Activated T-cell treated with anti-CD3 and anti-CD28 coated beads, Interleukin-2, amount 50 U/mL, for 1 hour (primary cell): ENCODE measurements around the gene SCGB3A2.
"Not testable (repeated sequence)": the region's sequence is repeated elsewhere in the genome, so short reads cannot be mapped to it uniquely, and the experiment has no call there.

Source experiments
- DNase-seq: peaks from one replicate; pipeline ENCODE4 v3.0.0-alpha.2; 2020

SCGB3A2 gene

GRCh38 chr5:147863454-147864158, 14.9 kb upstream of the SCGB3A2 start:
- DNase-seq = no peak

GRCh38 chr5:147869112-147869511, 9.4 kb upstream of the SCGB3A2 start:
- DNase-seq = no peak

- DNase-seq = not testable (repeated sequence)
Observed at GRCh38 chr5:147869892-147870291, 8.6 kb upstream of the SCGB3A2 start.

GRCh38 chr5:147871980-147872549, 6.4 kb upstream of the SCGB3A2 start:
- DNase-seq = not testable (repeated sequence)

- DNase-seq = not testable (repeated sequence)
Observed at GRCh38 chr5:147872744-147873435, 5.6 kb upstream of the SCGB3A2 start.

- DNase-seq = not testable (repeated sequence)
Observed at GRCh38 chr5:147874118-147874875, 4.2 kb upstream of the SCGB3A2 start.

- DNase-seq = no peak
Observed at GRCh38 chr5:147874910-147875367, 3.6 kb upstream of the SCGB3A2 start.

- DNase-seq = no peak
Observed at GRCh38 chr5:147876141-147876540, 2.4 kb upstream of the SCGB3A2 start.

GRCh38 chr5:147876626-147877025, 1.9 kb upstream of the SCGB3A2 start:
- no peak for DNase-seq

GRCh38 chr5:147879784-147880183, 1.3 kb downstream of the SCGB3A2 start:
- DNase-seq = no peak

GRCh38 chr5:147880487-147880886, 2.0 kb downstream of the SCGB3A2 start:
- no peak for DNase-seq

- no peak for DNase-seq
Observed at GRCh38 chr5:147882586-147883313, 4.2 kb downstream of the SCGB3A2 start.

GRCh38 chr5:147887026-147887627, 8.6 kb downstream of the SCGB3A2 start:
- no peak for DNase-seq

- no peak for DNase-seq
Observed at GRCh38 chr5:147887930-147888329, 9.4 kb downstream of the SCGB3A2 start.

- DNase-seq = no peak
Observed at GRCh38 chr5:147892696-147893296, 14.3 kb downstream of the SCGB3A2 start.

- no peak for DNase-seq
Observed at GRCh38 chr5:147893820-147894219, 15.3 kb downstream of the SCGB3A2 start.

GRCh38 chr5:147895864-147896263, 17.4 kb downstream of the SCGB3A2 start:
- DNase-seq = no peak

- no peak for DNase-seq
Observed at GRCh38 chr5:147898875-147899401, 20.4 kb downstream of the SCGB3A2 start.

- DNase-seq = no peak
Observed at GRCh38 chr5:147901599-147902039, 23.1 kb downstream of the SCGB3A2 start.

- DNase-seq = no peak
Observed at GRCh38 chr5:147902609-147903115, 24.2 kb downstream of the SCGB3A2 start.

GRCh38 chr5:147904110-147904509, 25.6 kb downstream of the SCGB3A2 start:
- DNase-seq = no peak
